Ascending aorta (tissue), 2 donors: ENCODE measurements around the gene TRPT1. TPM values are rescaled to one million over a fixed set of nuclear protein-coding genes. Genes with fewer than 3 reads are reported as not detected.
A peak's percentile ranks its signal among the peaks of the same experiment; 100 is the strongest.

Source experiments
- DNase-seq, 2 donors: peaks; one replicate each; pipeline ENCODE4 v3.0.0-alpha.2; 2019; ENCODE audit warnings: low spot score in 2 of 2
- H3K27ac ChIP-seq, 2 donors: fragments of 200-600 bp; sonication (generic); one replicate each; pipeline ENCODE4 v1.5.1; 2016 to 2017; ENCODE audit warnings: mild to moderate bottlenecking in 1 of 2
- H3K27me3 ChIP-seq: fragments of 200-600 bp; sonication (generic); one replicate; pipeline ENCODE4 v1.5.1; 2017
- H3K36me3 ChIP-seq, 2 donors: fragments of 200-600 bp; sonication (generic); one replicate each; pipeline ENCODE4 v1.5.1; 2016
- H3K4me1 ChIP-seq, 2 donors: fragments of 200-600 bp; sonication (generic); one replicate each; pipeline ENCODE4 v1.5.1; 2016 to 2017; ENCODE audit warnings: mild to moderate bottlenecking in 1 of 2
- H3K4me3 ChIP-seq, 2 donors: fragments of 200-600 bp; sonication (generic); one replicate each; pipeline ENCODE4 v1.5.1; 2016 to 2017; ENCODE audit warnings: mild to moderate bottlenecking in 1 of 2
- H3K9me3 ChIP-seq, 2 donors: fragments of 200-600 bp; sonication (generic); one replicate each; pipeline ENCODE4 v1.5.1; 2016
- CTCF ChIP-seq, 3 experiments: fragments of 200-600 bp in 2 of 3; fragments of 450-650 bp in 1 of 3; sonication (generic) in 2 of 3; IDR thresholded peaks; one replicate each; pipeline ENCODE4 v1.5.1; 2016 to 2019; ENCODE audit warnings: antibody characterized with exemption in 3 of 3, mild to moderate bottlenecking in 1 of 3, moderate library complexity in 1 of 3
- intact Hi-C: fragments of 100-400 bp; cut with DNase I; formaldehyde crosslinking; loops from one replicate; pipeline ENCODE4 v1.15.1; 2023
- total RNA-seq: library from RNA; depleted of rRNA; stranded (reverse); fragments of >200 nt; gene quantifications from one replicate; pipeline ENCODE4 v1.1.0, GENCODE V29; 2016

The TRPT1 gene
- total RNA-seq, 1 donor from 2014 or later = 224 TPM

DNA sequence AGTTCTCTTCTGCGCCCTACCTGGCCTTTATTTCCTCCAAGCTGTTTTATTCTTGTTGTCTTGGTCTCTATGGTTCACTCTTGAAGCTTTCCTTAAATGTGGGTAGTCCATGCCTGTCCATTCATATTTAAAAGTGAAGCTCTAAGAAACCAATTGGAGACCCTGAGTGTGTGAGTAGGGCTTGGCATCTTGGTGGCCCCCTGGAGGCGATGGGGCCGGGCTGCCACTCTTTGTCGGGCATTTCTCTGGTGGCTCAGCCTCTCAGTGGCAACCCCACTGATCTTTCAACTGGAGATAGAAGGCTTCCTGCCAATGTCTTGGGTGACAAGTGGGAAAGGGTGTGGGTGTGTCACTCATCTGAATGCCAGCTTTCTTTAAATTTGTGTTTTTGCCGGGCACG, 9.1 kb downstream of the TRPT1 start:
- Histone ChIP-seq H3K4me3 (no peak overlapping the region), H3K27ac (no peak overlapping the region), H3K27me3 (no peaks in the 10 kb centered on the region), H3K36me3 (peaks cover 7 to 13% of the 10 kb centered on the region in 2 donors), H3K9me3 (no peaks in the 10 kb centered on the region), H3K4me1 (no peaks in the 10 kb centered on the region)
- no peak for TF ChIP-seq CTCF (IDR thresholded peaks at IDR 0.05)
- intact Hi-C loops = no loop called here
- DNase-seq = no peak

GRCh38 chr11:64211181-64211872, 14.7 kb downstream of the TRPT1 start:
- intact Hi-C loops = no loop called here
- TF ChIP-seq CTCF (IDR thresholded peaks at IDR 0.05) = no peak
- H3K9me3 ChIP-seq = no peaks in the 10 kb centered on the region
- H3K4me3 ChIP-seq = no peak overlapping the region
- H3K36me3 ChIP-seq = peaks cover 0 to 10% of the 10 kb centered on the region in 2 donors
- no peaks in the 10 kb centered on the region for H3K27me3 ChIP-seq
- H3K27ac ChIP-seq = no peak overlapping the region
- DNase-seq = no peak
- no peaks in the 10 kb centered on the region for H3K4me1 ChIP-seq

- Histone ChIP-seq H3K4me1 (no peaks in the 10 kb centered on the region), H3K9me3 (no peaks in the 10 kb centered on the region), H3K4me3 (no peak overlapping the region), H3K27me3 (no peaks in the 10 kb centered on the region), H3K27ac (no peak overlapping the region), H3K36me3 (peaks cover 1 to 13% of the 10 kb centered on the region in 2 donors)
- no peak for DNase-seq
- no peak for TF ChIP-seq CTCF (IDR thresholded peaks at IDR 0.05)
- intact Hi-C loops = no loop called here
Measured at GRCh38 chr11:64210301-64211020, 15.5 kb downstream of the TRPT1 start.

GRCh38 chr11:64209563-64209843, 16.5 kb downstream of the TRPT1 start:
- Histone ChIP-seq H3K27me3 (no peaks in the 10 kb centered on the region), H3K36me3 (peaks cover 9 to 14% of the 10 kb centered on the region in 2 donors), H3K4me3 (no peak overlapping the region), H3K27ac (no peak overlapping the region), H3K4me1 (no peaks in the 10 kb centered on the region), H3K9me3 (no peaks in the 10 kb centered on the region)
- no peak for TF ChIP-seq CTCF (IDR thresholded peaks at IDR 0.05)
- intact Hi-C loops = no loop called here
- DNase-seq = no peak

GRCh38 chr11:64208796-64209562, 17.0 kb downstream of the TRPT1 start:
- peak overlapping the region; percentile 48 to 66 for H3K27ac ChIP-seq
- no peak overlapping the region for H3K4me3 ChIP-seq

More at GRCh38 chr11:64208796-64209562, 17.0 kb downstream of the TRPT1 start:
- intact Hi-C loops = no loop called here
- no peaks in the 10 kb centered on the region for H3K9me3 ChIP-seq
- H3K4me1 ChIP-seq = no peaks in the 10 kb centered on the region
- TF ChIP-seq CTCF (IDR thresholded peaks at IDR 0.05) = no peak
- DNase-seq = no peak
- H3K36me3 ChIP-seq = peaks cover 12 to 18% of the 10 kb centered on the region in 2 donors
- no peaks in the 10 kb centered on the region for H3K27me3 ChIP-seq
